ENCODE measurements around the gene FAM168A.
A peak's percentile ranks its signal among the peaks of the same experiment; 100 is the strongest.

The FAM168A gene

GRCh38 chr11:73366265-73366610, 231.7 kb downstream of the FAM168A start:
- no peak for DNase-seq (ENCODE audit: low read depth)

GRCh38 chr11:73365352-73366264, 232.3 kb downstream of the FAM168A start:
- no peak for DNase-seq (ENCODE audit: low read depth)

DNA sequence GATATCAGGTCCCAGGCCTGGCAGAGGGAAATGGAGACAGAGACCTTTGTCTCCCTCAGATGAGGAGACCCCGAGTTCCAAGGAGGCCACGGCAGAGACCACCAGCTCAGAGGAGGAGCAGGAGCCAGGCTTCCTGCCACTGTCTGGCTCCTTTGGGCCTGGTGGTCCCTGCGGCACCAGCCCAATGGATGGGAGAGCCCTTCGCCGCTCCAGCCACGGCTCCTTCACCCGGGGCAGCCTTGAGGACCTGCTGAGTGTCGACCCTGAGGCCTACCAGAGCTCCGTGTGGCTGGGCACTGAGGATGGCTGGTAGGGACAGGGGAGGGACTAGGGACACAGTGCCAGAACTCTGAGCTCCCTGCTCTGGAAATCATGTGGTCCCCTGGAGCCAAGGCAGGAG, 234.8 kb downstream of the FAM168A start:
- no peak for DNase-seq (ENCODE audit: low read depth)

- DNase-seq (ENCODE audit: low read depth): no peak
Observed at GRCh38 chr11:73361953-73362776, 235.7 kb downstream of the FAM168A start.

GRCh38 chr11:73360743-73361369, 237.1 kb downstream of the FAM168A start:
- no peak for DNase-seq (ENCODE audit: low read depth)

- no peak for DNase-seq (ENCODE audit: low read depth)
Observed at GRCh38 chr11:73359930-73360742, 237.8 kb downstream of the FAM168A start.

DNA sequence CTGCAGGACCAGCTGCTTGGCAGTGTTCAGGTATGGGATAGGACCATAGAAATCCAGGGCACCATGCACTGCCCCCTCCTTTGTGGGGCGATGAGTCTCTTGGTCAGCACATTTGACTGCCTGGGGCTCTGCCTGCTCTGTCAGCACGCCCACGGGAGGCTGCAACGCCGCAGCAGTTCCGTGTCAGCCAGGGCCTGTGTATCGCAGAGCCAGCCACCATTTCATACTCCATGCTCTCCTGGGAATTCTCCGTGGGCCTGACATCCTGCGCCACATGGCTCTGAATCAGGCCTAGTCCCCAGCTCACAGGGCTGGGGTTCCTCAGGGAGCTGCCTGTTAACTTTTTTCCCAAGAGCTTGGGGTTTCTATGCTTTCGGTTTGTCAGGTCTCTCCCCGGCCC, 238.6 kb downstream of the FAM168A start:
- no peak for DNase-seq (ENCODE audit: low read depth)

DNA sequence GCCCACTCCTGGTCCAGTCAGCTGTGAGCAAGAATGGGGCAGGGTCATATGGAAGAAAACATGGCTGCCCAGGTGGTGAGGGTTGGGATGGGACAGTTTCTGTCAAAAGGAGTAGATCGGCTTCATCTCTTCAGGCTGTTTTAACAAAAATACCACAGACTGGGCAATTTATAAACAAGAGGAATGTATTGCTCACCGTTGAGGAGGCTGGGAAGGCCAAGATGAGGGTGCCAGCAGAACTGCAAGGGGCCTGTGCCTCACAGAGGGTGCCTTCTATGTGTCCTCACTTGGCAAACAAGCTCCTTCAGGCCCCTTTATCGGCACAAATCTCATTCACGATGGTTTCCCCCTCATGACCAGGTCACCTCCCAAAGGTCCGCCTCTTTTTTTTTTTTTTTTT, 239.8 kb downstream of the FAM168A start:
- no peak for DNase-seq (ENCODE audit: low read depth)

- no peak for DNase-seq (ENCODE audit: low read depth)
Observed at GRCh38 chr11:73356979-73357860, 240.7 kb downstream of the FAM168A start.

DNA sequence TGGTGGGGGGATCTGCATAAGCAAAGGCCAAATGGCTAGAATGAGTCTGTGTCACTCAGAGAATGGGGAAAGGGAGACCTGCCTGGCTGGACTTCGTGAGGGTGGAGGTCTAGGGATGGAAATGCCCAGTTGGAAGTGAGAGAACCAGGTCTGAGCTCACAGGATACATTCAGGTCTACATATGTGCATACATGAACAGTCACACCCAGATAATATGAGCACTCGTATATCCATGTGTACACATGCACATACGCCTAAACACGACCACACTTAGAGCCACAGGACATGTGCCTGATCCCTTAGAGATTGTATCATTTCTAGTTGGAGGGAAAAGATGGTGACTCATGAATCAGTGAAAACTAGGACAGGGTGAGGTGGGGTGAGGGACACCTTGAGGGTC, 242.8 kb downstream of the FAM168A start:
- DNase-seq (ENCODE audit: low read depth): no peak

DNA sequence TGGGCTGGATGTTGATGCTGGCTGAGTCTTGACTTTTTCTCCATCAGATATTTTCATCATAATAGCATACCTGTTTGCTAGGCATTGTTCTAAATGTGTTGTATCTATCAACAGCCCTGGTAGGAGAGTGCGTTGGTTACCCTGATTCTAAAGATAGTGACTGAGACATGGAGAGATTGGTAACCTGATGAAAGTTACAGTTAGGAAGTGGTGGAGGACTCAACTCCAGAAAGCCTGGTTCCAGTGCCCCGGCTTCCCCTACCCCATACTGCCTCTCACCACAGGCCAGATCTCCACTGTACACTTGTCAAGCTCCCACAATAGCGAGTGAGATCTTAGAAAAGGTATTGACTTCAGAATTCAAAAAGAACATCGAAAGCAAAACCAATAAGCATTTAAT, 244.5 kb downstream of the FAM168A start:
- DNase-seq (ENCODE audit: low read depth): no peak

DNA sequence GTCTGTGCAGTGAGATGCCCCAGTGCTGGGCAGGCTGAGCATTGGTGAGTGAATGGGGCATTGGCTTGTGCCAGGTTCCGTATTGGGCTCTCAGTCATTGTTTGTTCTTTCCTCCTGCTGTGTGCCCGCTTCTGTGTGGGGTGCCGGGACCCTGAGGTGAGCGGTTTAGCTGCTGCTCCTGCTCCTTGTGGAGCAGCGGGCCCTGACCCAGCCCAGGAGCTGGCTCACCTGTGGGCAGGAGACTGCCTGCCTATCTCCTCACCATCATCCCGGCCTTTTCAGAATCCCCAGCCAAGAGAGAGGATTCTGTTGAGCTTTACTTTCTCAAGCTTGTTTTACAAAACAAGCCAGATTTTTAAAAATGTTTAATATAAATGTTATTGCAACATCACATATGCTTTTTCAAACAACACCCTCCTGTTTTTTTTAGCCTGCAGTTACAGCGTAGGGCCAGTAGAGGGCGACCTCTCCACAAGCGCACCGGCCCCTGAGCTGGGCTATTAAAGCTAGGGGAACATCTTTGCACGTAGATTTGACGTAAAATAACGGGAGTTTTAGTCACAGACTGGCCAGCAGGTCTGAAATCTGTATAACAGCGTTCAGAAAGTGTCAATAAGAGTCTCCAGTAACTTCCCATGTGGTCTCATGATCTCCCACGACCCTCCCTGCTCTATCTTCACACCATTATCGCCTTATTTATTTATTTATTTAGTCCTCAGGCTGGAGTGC, 246.8 kb downstream of the FAM168A start:
- peak; percentile 25 for DNase-seq (ENCODE audit: low read depth)
